HepG2 (cell line): ENCODE measurements around the gene LHFPL6. TPM values are rescaled to one million over a fixed set of nuclear protein-coding genes. Genes with fewer than 3 reads are reported as not detected.

Experiments
- ATAC-seq: fragments of 200-7000 bp; cut with Tn5 transposase; 3 replicates; pipeline ENCODE4 v1.9.1; 2020; ENCODE audit warnings: mild to moderate bottlenecking, moderate library complexity
- BruUV-seq: library from RNA; stranded (reverse); fragments of 400-500 nt; replicated peaks from 2 replicates; lab custom pipeline; 2021; lab: Mats Ljungman, UMichigan
- CTCF ChIA-PET: fragments of 300-600 bp; formaldehyde crosslinking; extraction: SDS; loops from one replicate; lab custom pipeline; 2021; ENCODE audit warnings: low total read pairs, inconsistent platforms, low intra/inter-chr PET ratio; lab: Yijun Ruan, JAX
- POLR2A ChIA-PET: fragments of 350-600 bp; sonication (Branson Sonifier 250); formaldehyde crosslinking; loops from one replicate; lab custom pipeline; 2020; ENCODE audit warnings: antibody characterized with exemption, inconsistent platforms; lab: Yijun Ruan, JAX
- DNase-seq: peaks from one replicate; pipeline ENCODE4 v3.0.0-alpha.2; 2015; ENCODE audit warnings: low spot score
- FAIRE-seq: peaks from 3 replicates; lab custom pipeline; 2011; peaks lifted over from hg19 to GRCh38; lab: Jason Lieb, UNC
- H2AFZ ChIP-seq: one replicate; pipeline ENCODE4 v1.6.1; 2011; ENCODE audit warnings: low read length, inconsistent platforms
- H3K27ac ChIP-seq: fragments of 300-600 bp; 3 replicates; pipeline ENCODE4 v1.8.0; 2011; ENCODE audit warnings: mixed run types, mild to moderate bottlenecking, mixed read lengths, low read length, inconsistent platforms; ENCODE audit not compliant: insufficient read depth; ENCODE audit errors: extremely low read length
- H3K27me3 ChIP-seq, 2 experiments: fragments of 200-600 bp in 1 of 2; 2 replicates in 1 of 2; 3 replicates in 1 of 2; pipeline versions ENCODE4 v1.6.0 to v1.8.0; 2011; ENCODE audit warnings: low read length in 2 of 2, mild to moderate bottlenecking in 2 of 2, moderate library complexity in 2 of 2, inconsistent platforms in 1 of 2; ENCODE audit not compliant: insufficient read depth in 2 of 2, control insufficient read depth in 1 of 2
- H3K36me3 ChIP-seq, 2 experiments: fragments of 200-600 bp in 1 of 2; replicated peaks in 1 of 2; 2 replicates in 1 of 2; 3 replicates in 1 of 2; pipeline versions ENCODE4 v1.5.1 to v1.8.0; 2011; ENCODE audit warnings: low read length in 2 of 2, inconsistent platforms in 1 of 2; ENCODE audit not compliant: insufficient read depth in 2 of 2, control insufficient read depth in 1 of 2
- H3K4me1 ChIP-seq: 2 replicates; pipeline ENCODE4 v1.5.1; 2012; ENCODE audit warnings: low read length, inconsistent platforms; ENCODE audit not compliant: insufficient read depth
- H3K4me2 ChIP-seq: 2 replicates; pipeline ENCODE4 v1.6.0; 2011; ENCODE audit warnings: low read depth, low read length, inconsistent platforms
- H3K4me3 ChIP-seq, 3 experiments: fragments of 200-600 bp in 1 of 3; sonication (generic), shearing (Covaris generic) in 1 of 3; replicated peaks in 1 of 3; 2 replicates each; pipeline ENCODE4 v1.5.1; 2011 to 2016; ENCODE audit warnings: low read length in 3 of 3, inconsistent platforms in 2 of 3, low read depth in 2 of 3, mild to moderate bottlenecking in 2 of 3, control low read depth in 1 of 3, mixed read lengths in 1 of 3; ENCODE audit not compliant: insufficient read depth in 1 of 3
- H3K79me2 ChIP-seq: one replicate; pipeline ENCODE4 v1.6.1; 2011; ENCODE audit warnings: low read length, inconsistent platforms; ENCODE audit not compliant: insufficient read depth
- H3K9ac ChIP-seq: 2 replicates; pipeline ENCODE4 v1.6.0; 2011; ENCODE audit warnings: mild to moderate bottlenecking, low read depth, low read length, inconsistent platforms; ENCODE audit not compliant: insufficient read depth
- H3K9me3 ChIP-seq: 2 replicates; pipeline ENCODE4 v1.5.1; 2012; ENCODE audit warnings: mild to moderate bottlenecking, low read length
- H4K20me1 ChIP-seq: 2 replicates; pipeline ENCODE4 v1.6.0; 2011; ENCODE audit warnings: inconsistent platforms, mild to moderate bottlenecking, low read length, moderate library complexity; ENCODE audit not compliant: insufficient read depth
- ATM ChIP-seq: fragments of 450-650 bp; IDR thresholded peaks from 2 replicates; pipeline ENCODE4 v1.7.1; 2017; ENCODE audit warnings: mild to moderate bottlenecking, borderline replicate concordance
- BRD4 ChIP-seq: sonication (generic); formaldehyde crosslinking; IDR thresholded peaks from 2 replicates; pipeline ENCODE4 v1.4.0; 2020; ENCODE audit warnings: missing genetic modification reagents
- CHD2 ChIP-seq: IDR thresholded peaks from 2 replicates; pipeline ENCODE4 v1.6.1; 2011; ENCODE audit warnings: low read depth, low read length, improper control_type of control experiment
- HMG20B ChIP-seq: conservative IDR thresholded peaks from 2 replicates; pipeline ENCODE4 v1.6.1; 2016; ENCODE audit warnings: missing genetic modification reagents, missing compliant biosample characterization
- JUND ChIP-seq: sonication (generic); formaldehyde crosslinking; IDR thresholded peaks from 2 replicates; pipeline ENCODE4 v1.8.0; 2022; ENCODE audit warnings: mild to moderate bottlenecking, missing genetic modification reagents
- MAFG ChIP-seq: sonication (generic); formaldehyde crosslinking; IDR thresholded peaks from 2 replicates; pipeline ENCODE4 v1.5.1; 2020; ENCODE audit warnings: mild to moderate bottlenecking, missing genetic modification reagents
- MIXL1 ChIP-seq: IDR thresholded peaks from 2 replicates; pipeline ENCODE4 v1.6.1; 2016
- SNAPC2 ChIP-seq: sonication (generic); formaldehyde crosslinking; IDR thresholded peaks from 2 replicates; pipeline ENCODE4 v1.8.1; 2022; ENCODE audit warnings: mild to moderate bottlenecking, missing genetic modification reagents
- SNRNP70 ChIP-seq: fragments of 200-400 bp; formaldehyde crosslinking; IDR thresholded peaks from 2 replicates; pipeline ENCODE4 v1.6.1; 2017; ENCODE audit warnings: mild to moderate bottlenecking, low read depth, low read length, moderate library complexity
- ZBTB42 ChIP-seq: sonication (generic); formaldehyde crosslinking; IDR thresholded peaks from 2 replicates; pipeline ENCODE4 v1.5.0; 2020; ENCODE audit warnings: mild to moderate bottlenecking, missing genetic modification reagents
- ZMAT3 ChIP-seq: sonication (generic); formaldehyde crosslinking; conservative IDR thresholded peaks from 2 replicates; pipeline ENCODE4 v1.7.0; 2021; ENCODE audit warnings: missing genetic modification reagents
- ZNF510 ChIP-seq: sonication (generic); formaldehyde crosslinking; IDR thresholded peaks from 2 replicates; pipeline ENCODE4 v1.4.0; 2020; ENCODE audit warnings: low read depth, mild to moderate bottlenecking, missing genetic modification reagents
- ZNF691 ChIP-seq: sonication (generic); formaldehyde crosslinking; IDR thresholded peaks from 2 replicates; pipeline ENCODE4 v1.4.0; 2020; ENCODE audit warnings: missing genetic modification reagents, low read depth, mild to moderate bottlenecking, borderline replicate concordance
- ZNF768 ChIP-seq: sonication (generic); formaldehyde crosslinking; IDR thresholded peaks from 2 replicates; pipeline ENCODE4 v1.4.0; 2020; ENCODE audit warnings: missing genetic modification reagents
- WGBS: methylation state at CpG from one replicate; pipeline ENCODE4 v1.1.6; 2017; ENCODE audit warnings: low lambda C conversion rate; 5-methylcytosine and 5-hydroxymethylcytosine counted together
- in situ Hi-C: cut with HindIII; loops from 2 replicates; pipeline ENCODE4 v1.10.0; 2017; ENCODE audit warnings: low pct_unique_long_range_greater_than_20kb; ENCODE audit not compliant: extremely low pct_ligation_motif_present
- intact Hi-C: fragments of 100-400 bp; cut with micrococcal nuclease; formaldehyde crosslinking; loops from one replicate; pipeline ENCODE4 v1.10.0; 2022; ENCODE audit not compliant: unreplicated experiment
- polyA plus RNA-seq, 8 experiments: library from polyadenylated mRNA; depleted of rRNA in 3 of 8; stranded (reverse) in 7 of 8; unstranded in 1 of 8; fragments of >200 nt; fragmentation: Illumina TruSeq in 4 of 8; extraction: Trizol in 4 of 8; gene quantifications; 2 replicates each; pipeline versions ENCODE4 v1.2.1 to v1.2.3, GENCODE V29; 2011 to 2016; ENCODE audit warnings: low read depth in 4 of 8, missing spikeins in 1 of 8, mixed read lengths in 1 of 8; ENCODE audit not compliant: insufficient read depth in 1 of 8
- total RNA-seq, 5 experiments: library from RNA; depleted of rRNA; stranded (reverse); fragments of >200 nt; fragmentation: Illumina TruSeq; extraction: Trizol; gene quantifications; 2 replicates each; pipeline ENCODE4 v1.2.3, GENCODE V29; 2016; ENCODE audit warnings: low read depth in 1 of 5
- TF ChIP-seq, protein P1 (sequence below): sonication (generic); formaldehyde crosslinking; IDR thresholded peaks from 2 replicates; pipeline ENCODE4 v1.8.0; 2022; ENCODE audit warnings: mild to moderate bottlenecking, missing genetic modification reagents, moderate library complexity
- TF ChIP-seq, protein P2 (sequence below): sonication (generic); formaldehyde crosslinking; IDR thresholded peaks from 2 replicates; pipeline ENCODE4 v1.9.0; 2021; ENCODE audit warnings: missing genetic modification reagents, borderline replicate concordance
- TF ChIP-seq, protein P3 (sequence below): sonication (generic); formaldehyde crosslinking; IDR thresholded peaks from 2 replicates; pipeline ENCODE4 v1.5.1; 2020; ENCODE audit warnings: mild to moderate bottlenecking, missing genetic modification reagents, borderline replicate concordance

The LHFPL6 gene
- total and polyA plus RNA-seq, 2 of the 13 experiments (the other 11 are each of a cell fraction or from before 2014, with no cell fraction given): not detected

DNA sequence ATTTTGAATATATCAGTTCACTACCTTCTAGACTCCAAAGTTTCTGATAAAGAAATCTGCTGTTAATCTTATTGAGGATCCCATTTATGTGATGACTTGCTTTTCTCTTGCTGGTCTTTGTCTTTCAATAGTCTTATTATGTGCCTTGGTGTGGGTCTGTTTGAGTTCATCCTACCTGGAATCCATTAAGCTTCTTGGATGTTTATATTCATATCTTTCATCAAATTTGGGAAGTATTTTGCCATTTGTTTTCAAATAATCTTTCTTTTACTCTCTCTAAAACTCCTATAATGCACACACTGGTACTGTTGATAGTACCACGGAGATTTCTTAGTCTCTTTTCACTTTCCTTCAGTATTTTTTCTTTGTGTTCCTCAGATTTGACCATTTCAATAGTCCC lies 28.3 kb upstream of the LHFPL6 start:
- intact Hi-C loops (no loop called here), in situ Hi-C loops (no loop called here)
- BruUV-seq: no TSS peak
- no peaks in the 10 kb centered on the region; a peak in 1 of 5 replicates for H3K27me3 ChIP-seq
- no peaks in the 10 kb centered on the region for H3K36me3 ChIP-seq
- no peaks in the 10 kb centered on the region for H3K9me3 ChIP-seq
- FAIRE-seq: no peak
- no peak overlapping the region for H3K4me2 ChIP-seq
- H2AFZ ChIP-seq: no peak overlapping the region
- H3K79me2 ChIP-seq: no peaks in the 10 kb centered on the region
- no peak overlapping the region for H3K27ac ChIP-seq
- H4K20me1 ChIP-seq: no peaks in the 10 kb centered on the region
- ChIA-PET POLR2A (no interaction called here), CTCF (no interaction called here)
- WGBS: 0% methylated on average over 1 of the region's 1 CpG
- ATAC-seq: no peak
- no peak for DNase-seq
- H3K4me3 ChIP-seq: no peak overlapping the region
- H3K4me1 ChIP-seq: no peaks in the 10 kb centered on the region
- TF ChIP-seq MAFG (CRISPR knock-in tag) (no peak), JUND (no peak)
- H3K9ac ChIP-seq: no peak overlapping the region

DNA sequence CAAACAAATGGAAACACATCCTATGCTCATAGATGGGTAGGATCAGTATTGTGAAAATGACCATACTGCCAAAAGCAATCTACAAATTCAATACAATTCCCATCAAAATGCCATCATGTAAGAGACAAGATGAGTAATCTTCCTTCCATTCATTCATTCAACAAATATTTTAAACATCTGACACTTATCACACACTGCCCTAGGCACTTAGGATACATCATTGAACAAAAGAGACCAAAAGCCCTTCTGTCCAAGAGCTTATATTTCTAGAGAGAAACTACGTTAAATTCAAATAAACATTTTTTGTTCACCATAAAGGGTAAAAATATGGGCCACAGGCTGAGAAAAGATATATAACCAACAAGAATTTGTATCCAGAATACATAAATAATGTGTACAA lies 20.5 kb upstream of the LHFPL6 start:
- ATAC-seq: no peak
- Histone ChIP-seq H3K27ac (no peak overlapping the region), H3K4me1 (no peaks in the 10 kb centered on the region), H3K36me3 (no peaks in the 10 kb centered on the region), H3K9me3 (no peaks in the 10 kb centered on the region), H3K4me3 (no peak overlapping the region), H3K79me2 (no peaks in the 10 kb centered on the region), H3K27me3 (no peaks in the 10 kb centered on the region), H4K20me1 (no peaks in the 10 kb centered on the region), H3K4me2 (no peak overlapping the region), H2AFZ (no peak overlapping the region), H3K9ac (no peak overlapping the region)
- no peak for FAIRE-seq
- intact Hi-C loops (no loop called here), in situ Hi-C loops (loop anchor here (25.0 kb wide), 3 partner anchors 361 to 661 kb away; no protein-coding TSS in a partner anchor)
- ChIA-PET CTCF (no interaction called here), POLR2A (no interaction called here)
- 2% methylated on average over 1 of the region's 1 CpG for WGBS
- BruUV-seq: no TSS peak
- no peak for DNase-seq
- TF ChIP-seq, protein P1, sequence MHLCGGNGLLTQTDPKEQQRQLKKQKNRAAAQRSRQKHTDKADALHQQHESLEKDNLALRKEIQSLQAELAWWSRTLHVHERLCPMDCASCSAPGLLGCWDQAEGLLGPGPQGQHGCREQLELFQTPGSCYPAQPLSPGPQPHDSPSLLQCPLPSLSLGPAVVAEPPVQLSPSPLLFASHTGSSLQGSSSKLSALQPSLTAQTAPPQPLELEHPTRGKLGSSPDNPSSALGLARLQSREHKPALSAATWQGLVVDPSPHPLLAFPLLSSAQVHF (CRISPR knock-in tag): no peak
- TF ChIP-seq, protein P2, sequence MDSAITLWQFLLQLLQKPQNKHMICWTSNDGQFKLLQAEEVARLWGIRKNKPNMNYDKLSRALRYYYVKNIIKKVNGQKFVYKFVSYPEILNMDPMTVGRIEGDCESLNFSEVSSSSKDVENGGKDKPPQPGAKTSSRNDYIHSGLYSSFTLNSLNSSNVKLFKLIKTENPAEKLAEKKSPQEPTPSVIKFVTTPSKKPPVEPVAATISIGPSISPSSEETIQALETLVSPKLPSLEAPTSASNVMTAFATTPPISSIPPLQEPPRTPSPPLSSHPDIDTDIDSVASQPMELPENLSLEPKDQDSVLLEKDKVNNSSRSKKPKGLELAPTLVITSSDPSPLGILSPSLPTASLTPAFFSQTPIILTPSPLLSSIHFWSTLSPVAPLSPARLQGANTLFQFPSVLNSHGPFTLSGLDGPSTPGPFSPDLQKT (CRISPR knock-in tag): no peak
- TF ChIP-seq, protein P3, sequence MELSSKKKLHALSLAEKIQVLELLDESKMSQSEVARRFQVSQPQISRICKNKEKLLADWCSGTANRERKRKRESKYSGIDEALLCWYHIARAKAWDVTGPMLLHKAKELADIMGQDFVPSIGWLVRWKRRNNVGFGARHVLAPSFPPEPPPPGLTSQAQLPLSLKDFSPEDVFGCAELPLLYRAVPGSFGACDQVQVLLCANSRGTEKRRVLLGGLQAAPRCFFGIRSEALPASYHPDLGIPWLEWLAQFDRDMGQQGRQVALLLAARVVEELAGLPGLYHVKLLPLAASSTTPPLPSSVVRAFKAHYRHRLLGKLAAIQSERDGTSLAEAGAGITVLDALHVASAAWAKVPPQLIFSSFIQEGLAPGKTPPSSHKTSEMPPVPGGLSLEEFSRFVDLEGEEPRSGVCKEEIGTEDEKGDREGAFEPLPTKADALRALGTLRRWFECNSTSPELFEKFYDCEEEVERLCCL: no peak
- no peak for TF ChIP-seq SNRNP70
- TF ChIP-seq ZMAT3 (CRISPR knock-in tag): no peak
- no peak for TF ChIP-seq HMG20B (CRISPR knock-in tag)
- TF ChIP-seq ATM: no peak
- TF ChIP-seq ZNF691 (CRISPR knock-in tag): no peak
- TF ChIP-seq ZBTB42: no peak
- TF ChIP-seq ZNF510: no peak
- no peak for TF ChIP-seq BRD4
- no peak for TF ChIP-seq SNAPC2 (CRISPR knock-in tag)
- no peak for TF ChIP-seq CHD2
- no peak for TF ChIP-seq MIXL1
- TF ChIP-seq ZNF768 (CRISPR knock-in tag): no peak
